Ecto neural progenitor cell (in vitro differentiated cells): ENCODE results near the gene WFDC1.

Experiments
- DNase-seq: peaks from one replicate; pipeline ENCODE4 v3.0.0-alpha.2; 2018; ENCODE audit warnings: low spot score

WFDC1 gene

DNA sequence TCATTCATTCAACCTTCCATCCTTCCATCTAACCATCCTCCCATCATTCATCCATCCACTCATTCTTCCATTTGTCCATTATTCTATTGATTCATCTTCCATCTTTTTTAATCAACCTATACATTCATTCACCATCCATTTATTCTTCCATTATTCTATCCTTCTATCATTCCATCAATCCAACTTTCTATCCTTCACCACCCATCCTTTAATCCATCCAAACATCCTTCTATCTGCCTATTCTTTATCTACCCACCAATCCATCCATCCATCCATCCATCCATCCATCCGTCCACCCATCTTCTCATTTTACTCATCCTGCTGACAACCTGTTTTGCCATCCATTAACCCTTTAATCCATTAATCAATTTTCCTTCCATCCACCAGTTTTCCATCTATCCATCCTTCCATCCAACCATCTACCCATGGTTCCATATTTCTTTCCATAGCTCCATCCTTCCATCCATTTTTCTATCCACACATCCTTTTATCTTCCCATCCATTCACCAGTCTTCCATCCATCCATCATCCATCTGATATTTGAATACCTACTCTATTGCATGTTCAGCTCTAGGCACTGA lies 21.8 kb upstream of the WFDC1 start:
- no peak for DNase-seq

DNA sequence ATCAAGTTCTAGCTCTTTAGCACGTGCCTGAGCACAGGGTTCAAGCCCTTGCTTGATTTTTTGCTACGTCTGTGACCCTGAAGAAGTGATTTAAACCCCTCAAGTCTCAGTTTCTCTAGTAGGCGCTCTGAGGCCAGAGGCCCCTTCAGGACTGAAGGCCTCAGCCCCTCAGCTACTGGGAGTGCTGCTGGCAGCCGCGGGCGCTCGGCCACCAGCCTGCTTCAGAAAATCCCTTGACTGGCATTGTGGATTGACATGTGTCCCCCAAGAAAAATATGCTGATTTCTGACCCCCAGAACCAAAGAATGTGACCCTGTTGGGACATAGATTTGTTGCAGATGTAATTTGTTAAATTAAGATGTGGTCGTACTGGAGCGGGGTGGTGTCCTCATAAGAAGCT lies 20.2 kb upstream of the WFDC1 start:
- DNase-seq: no peak

DNA sequence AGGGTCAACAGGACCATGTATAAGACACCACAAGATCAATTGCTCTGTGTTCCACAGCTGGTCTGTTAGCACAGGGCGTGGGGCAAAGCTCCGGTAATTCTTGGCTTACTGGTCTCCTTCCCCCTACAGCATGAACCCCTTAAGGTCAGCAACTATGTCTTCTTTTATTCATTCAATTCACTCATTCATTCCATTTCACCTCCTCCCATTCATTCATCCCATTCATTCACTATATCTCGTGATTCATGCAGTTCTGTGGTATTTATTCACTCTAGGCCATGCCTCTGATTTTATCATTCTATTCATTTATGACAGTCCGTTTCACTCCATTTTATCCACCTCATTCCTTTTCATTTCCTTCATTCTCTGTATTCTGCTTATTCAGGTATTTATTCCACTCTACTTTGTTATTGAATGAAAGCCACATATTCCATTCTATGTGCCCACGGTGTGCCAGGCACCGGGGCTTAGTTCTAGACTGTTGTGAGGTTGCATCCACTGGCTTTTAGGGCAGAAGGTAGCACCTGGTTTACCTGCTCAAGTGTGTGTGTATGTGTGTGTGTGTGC lies 19.0 kb upstream of the WFDC1 start:
- DNase-seq: no peak

DNA sequence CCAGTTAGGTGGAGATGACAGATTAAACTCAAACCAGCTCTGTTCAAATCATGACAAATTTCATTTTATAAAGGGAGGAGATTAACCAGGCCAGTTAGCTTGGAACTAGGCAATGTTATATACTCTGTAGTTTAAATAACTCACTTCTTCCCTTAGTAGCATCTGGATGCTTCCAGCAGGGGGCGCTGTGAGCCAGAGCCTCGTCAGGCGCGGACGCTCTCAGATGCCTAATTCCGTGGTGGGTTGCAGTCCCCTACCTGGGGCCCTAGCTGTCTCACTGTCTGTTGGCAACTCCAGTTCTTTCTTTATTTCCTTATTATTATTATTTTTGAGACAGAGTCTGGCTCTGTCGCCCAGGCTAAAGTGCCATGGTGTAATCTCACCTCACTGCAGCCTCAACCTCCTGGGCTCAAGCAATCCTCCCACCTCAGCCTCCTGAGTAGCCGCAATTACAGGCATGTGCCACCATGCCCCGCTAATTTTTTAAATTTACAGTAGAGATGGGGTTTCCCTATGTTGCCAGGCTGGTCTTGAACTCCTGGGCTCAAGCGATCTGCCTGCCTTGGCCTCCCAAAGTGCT lies 17.3 kb upstream of the WFDC1 start:
- peak; percentile 73 for DNase-seq

- no peak for DNase-seq
Measured at GRCh38 chr16:84278333-84278732, 16.3 kb upstream of the WFDC1 start.

DNA sequence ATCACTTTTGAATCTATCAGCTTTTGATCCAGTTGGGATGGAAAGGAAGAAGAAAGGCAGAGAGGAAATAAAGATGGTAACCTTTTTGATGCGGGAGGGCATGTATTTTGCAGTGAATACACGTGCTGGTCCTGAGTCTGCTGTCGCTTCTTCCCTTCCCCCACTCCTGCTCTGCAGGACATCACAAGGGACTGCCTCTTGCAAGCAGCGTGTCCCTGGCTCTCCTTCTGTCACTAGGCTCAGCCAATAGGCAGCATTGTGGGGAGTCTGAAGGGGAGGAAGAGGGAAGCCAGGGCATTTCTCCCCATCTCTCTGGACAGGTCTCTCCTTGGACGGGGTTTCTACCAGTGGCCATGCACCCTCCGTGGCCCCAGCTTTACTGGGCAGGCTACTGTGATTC lies 15.7 kb upstream of the WFDC1 start:
- DNase-seq: no peak

DNA sequence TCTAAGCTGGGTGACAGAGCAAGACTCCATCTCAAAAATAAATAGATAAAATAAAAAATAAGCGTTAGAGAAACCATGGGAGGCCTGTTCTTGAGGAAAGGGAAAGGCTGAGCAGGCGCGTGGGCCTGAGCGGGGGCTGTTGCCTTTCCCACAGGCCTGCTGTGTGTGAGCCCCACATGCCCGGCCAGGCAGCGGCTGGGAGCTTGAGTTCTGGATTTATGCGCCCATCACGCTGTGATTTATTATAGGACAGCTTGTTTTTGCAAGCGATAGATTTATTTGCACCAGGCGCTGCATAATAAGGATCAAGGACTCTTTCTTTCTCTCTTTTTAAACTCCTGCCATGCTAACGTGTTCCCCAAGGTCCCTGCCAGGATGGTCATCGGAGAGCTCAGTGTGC lies 14.8 kb upstream of the WFDC1 start:
- no peak for DNase-seq

GRCh38 chr16:84281074-84281473 lies 13.6 kb upstream of the WFDC1 start:
- DNase-seq: no peak

DNA sequence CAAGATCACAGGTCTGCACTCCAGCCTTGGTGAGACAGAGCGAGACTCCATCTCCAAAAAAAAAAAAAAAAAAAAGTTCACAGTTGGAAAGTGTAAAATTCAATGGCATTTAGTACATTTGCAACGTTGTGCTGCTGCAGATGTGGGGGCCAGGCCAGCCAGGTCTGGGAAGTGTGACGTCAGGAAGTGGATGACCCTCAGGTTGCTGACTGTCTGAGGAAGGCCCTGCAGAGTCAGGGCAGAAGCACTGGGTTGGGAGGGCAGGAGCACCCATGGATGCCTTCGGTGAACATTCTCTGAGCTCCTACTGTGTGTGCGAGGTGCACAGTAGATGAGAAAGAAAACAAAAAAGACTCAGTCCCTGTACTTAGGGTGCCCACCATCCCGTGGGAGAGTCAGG lies 12.1 kb upstream of the WFDC1 start:
- no peak for DNase-seq

GRCh38 chr16:84283314-84284153 lies 11.1 kb upstream of the WFDC1 start:
- DNase-seq: no peak

- DNase-seq: peak; percentile 72
Measured at GRCh38 chr16:84284154-84284722, 10.4 kb upstream of the WFDC1 start.

DNA sequence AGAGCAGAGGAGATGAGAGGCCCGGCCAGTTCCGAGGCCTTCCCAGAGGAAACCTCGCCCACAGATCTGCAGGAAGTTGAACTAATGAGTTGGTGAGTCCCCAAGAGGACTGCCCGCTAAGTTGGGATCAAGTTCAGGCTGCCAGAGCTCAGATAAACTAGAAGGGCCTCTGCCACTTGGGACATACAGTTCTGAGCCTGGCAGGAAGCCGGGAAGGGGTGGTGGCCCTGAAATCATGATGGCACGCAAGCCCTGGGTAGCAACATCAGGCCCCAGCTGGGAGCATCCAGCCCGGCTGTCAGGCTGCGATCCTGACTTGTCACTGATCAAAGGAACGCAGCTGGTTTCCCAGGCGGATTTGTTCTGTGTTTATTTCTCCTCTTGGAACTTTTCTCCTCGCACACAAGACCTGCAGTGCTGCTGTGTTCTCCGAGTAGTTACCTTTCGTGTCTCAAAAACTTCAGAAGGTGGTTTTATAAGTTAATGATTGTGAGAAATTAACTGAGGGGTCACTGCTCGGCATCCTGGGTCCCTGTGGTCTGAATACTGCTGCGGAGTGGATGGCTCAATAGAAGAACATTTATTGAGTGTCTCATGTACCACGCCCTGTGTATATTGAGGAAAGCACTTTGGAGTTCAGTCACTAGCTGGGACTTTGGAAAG lies 8.0 kb upstream of the WFDC1 start:
- DNase-seq: no peak

DNA sequence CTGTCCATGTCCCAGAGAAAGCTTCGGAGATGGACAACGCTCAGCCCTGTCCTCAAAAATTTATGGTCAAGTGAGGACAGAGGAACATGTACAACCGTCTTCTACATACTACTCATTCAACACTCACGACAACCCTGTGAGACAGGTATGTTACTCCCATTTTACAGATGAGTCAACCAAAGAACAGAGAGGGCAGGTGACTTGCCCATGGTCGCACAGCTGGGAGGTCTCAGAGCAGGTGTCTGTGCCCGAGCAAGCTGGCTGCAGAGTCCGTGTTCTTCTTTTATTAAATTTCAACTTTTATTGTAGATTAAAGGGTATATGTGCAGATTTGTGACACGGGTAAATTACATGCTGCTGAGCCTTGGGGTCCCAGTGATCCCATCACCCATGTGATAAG lies 5.8 kb upstream of the WFDC1 start:
- no peak for DNase-seq

DNA sequence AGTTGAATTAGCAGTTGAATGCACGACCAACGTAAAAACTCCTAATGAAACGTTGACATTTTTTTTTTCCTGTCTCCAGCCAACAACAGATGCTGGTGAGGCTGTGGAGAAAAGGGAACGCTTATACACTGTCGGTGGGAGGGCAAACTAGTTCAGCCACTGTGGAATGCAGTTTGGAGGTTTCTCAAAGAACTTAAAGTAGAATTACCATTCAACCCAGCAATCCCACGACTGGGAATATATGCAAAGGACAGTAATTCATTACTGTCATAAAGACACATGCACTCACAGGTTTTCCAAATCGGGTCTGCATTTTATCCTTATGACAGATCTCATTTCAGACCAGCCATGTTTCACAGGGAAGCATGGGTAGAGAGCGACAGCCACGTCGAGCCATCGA lies 3.5 kb upstream of the WFDC1 start:
- DNase-seq: no peak

DNA sequence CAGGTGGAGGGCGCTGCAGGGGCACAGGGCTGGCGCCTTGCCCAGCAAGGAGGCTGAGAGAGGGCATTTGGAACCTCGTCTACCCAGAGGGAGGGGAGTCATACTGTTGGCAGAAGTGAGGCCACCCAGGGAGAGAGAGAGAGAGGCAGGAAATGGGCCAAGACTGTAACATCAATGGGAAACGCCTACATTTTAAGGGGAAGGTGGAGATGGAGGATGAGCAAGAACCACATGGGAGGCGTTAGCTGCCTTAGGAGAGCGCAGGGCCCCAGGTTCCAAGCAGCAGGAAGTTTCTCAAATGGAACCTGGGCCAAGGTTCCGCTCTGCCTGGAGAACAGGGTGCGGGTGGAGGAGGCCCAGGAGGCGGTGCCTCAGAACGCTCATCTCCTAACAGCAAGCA lies 2.7 kb upstream of the WFDC1 start:
- DNase-seq: no peak

DNA sequence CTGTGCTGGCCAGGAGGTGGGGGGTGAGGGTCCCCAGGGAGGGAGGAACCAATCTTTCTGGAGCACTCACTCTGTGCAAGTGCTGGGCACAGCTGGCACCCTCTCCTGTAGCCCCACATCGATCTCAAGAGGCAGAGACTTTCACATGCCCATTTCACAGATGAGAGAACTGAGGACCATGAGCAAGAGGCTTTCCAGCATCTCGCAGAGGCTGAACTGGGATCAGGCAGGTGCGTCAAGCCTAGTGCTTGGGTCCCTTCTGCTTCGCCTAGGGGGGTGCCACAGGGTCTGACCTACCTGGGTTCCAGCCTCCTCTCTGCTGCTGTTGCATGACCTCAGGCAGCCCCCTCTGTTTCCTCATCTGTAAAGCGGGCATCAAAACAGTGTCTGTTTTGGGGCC lies 1.3 kb upstream of the WFDC1 start:
- DNase-seq: no peak

- no peak for DNase-seq
Measured at GRCh38 chr16:84294117-84294516, 561 bp upstream of the WFDC1 start.

DNA sequence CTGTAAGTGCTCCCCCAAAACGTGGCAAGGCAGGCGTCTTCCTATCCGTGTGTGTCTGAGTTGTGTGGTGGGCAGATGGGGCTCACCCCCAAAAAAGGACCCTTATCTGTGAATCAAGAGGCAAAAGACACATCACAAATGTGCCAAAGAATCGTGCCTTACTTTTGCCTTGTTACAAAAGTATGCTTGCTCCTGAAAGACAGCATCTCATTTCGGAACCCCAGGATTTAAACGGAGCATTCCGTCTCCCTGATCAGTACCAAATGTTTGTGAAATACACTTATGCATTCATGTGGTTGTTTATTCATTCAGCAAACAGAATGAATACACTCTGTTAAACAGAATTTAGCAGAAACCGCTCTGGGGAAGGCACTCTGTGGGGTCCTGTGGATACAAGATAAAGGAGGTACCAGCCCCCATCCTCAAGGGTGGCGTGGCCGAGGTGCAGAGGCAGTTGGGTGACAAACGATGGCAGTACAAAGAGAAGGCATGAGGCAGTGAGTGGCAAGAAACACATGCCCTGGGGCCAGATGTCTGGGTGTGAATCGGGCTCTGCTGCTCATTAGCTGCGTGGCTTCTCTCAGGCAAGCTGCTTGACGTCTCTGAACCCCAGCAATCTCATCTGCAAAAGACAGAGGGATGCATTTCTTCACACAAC lies 654 bp downstream of the WFDC1 start:
- DNase-seq: no peak

- DNase-seq: no peak
Measured at GRCh38 chr16:84298376-84298899, 3.8 kb downstream of the WFDC1 start.

GRCh38 chr16:84299734-84300440 lies 5.2 kb downstream of the WFDC1 start:
- DNase-seq: no peak
